ENCODE data around the gene PLPP3. TPM values are rescaled to one million over a fixed set of nuclear protein-coding genes. Genes with fewer than 3 reads are reported as not detected.
A peak's percentile ranks its signal among the peaks of the same experiment; 100 is the strongest.

PLPP3 gene
- polyA plus RNA-seq, 1 of the 3 experiments (the other 2 are of a cell fraction), result 32.2 TPM

GRCh38 chr1:56472860-56473259, 106.5 kb downstream of the PLPP3 start (continued):
- no peak for TF ChIP-seq TEAD4 (IDR thresholded peaks at IDR 0.05; ENCODE audit: borderline replicate concordance, insufficient read depth)
- TF ChIP-seq RAD21 (IDR thresholded peaks at IDR 0.05; ENCODE audit: low read length), result no peak
- TF ChIP-seq RXRA (IDR thresholded peaks at IDR 0.05; ENCODE audit: borderline replicate concordance, low read depth), result no peak
- TF ChIP-seq USF2 (IDR thresholded peaks at IDR 0.05; ENCODE audit: borderline replicate concordance, low read depth, low read length), result no peak
- TF ChIP-seq MEF2A (IDR thresholded peaks at IDR 0.05; ENCODE audit: borderline replicate concordance, low read depth), result no peak
- no peak for TF ChIP-seq RCOR1 (IDR thresholded peaks at IDR 0.05; ENCODE audit: low read length)
- no peak for TF ChIP-seq REST (IDR thresholded peaks at IDR 0.05; ENCODE audit: low read depth, low read length)

- WGBS (ENCODE audit: low lambda C conversion rate), result 73% methylated on average over 5 of the region's 5 CpGs
- Histone ChIP-seq H2AFZ (ENCODE audit: low read depth) (no peak overlapping the region), H4K20me1 (ENCODE audit: insufficient read depth) (no peaks in the 10 kb centered on the region), H3K4me2 (no peak overlapping the region), H3K9ac (no peak overlapping the region), H3F3A (replicated peaks; ENCODE audit: insufficient read depth) (no peaks in the 10 kb centered on the region), H3K4me1 (ENCODE audit: control insufficient read depth in 1 of 2, insufficient read depth in 2 of 2, low read depth in 1 of 2, low read length in 1 of 2) (no peaks in the 10 kb centered on the region), H3K36me3 (replicated peaks in 1 of 2; ENCODE audit: control insufficient read depth in 1 of 2, insufficient read depth in 2 of 2, low read length in 1 of 2) (no peaks in the 10 kb centered on the region), H3K79me2 (ENCODE audit: insufficient read depth) (no peaks in the 10 kb centered on the region), H3K27me3 (ENCODE audit: insufficient read depth) (no peaks in the 10 kb centered on the region), H3K27ac (ENCODE audit: low read depth in 2 of 2, low read length in 1 of 2) (no peak overlapping the region), H3K9me3 (no peaks in the 10 kb centered on the region), H3K4me3 (ENCODE audit: low read depth in 2 of 2, low read length in 1 of 2) (no peak overlapping the region), H3K9me2 (no peaks in the 10 kb centered on the region)
- POLR2A ChIA-PET, result no interaction called here
- CTCF ChIA-PET, result no interaction called here
- DNase-seq, result no peak
- TF ChIP-seq SIN3A (IDR thresholded peaks at IDR 0.05; ENCODE audit: borderline replicate concordance, low read depth, low read length) (no peak), FOXM1 (IDR thresholded peaks at IDR 0.05; ENCODE audit: low read depth) (no peak), YY1 (IDR thresholded peaks at IDR 0.05; ENCODE audit: low read depth) (no peak), ZBTB33 (IDR thresholded peaks at IDR 0.05; ENCODE audit: borderline replicate concordance, low read depth) (no peak), PBX3 (IDR thresholded peaks at IDR 0.05) (peak; percentile 21; the same call in 1 of the 2 replicates), POLR2AphosphoS5 (IDR thresholded peaks at IDR 0.05; ENCODE audit: low read depth, low read length) (no peak), USF2 (IDR thresholded peaks at IDR 0.05; ENCODE audit: borderline replicate concordance, low read depth, low read length) (no peak), TCF12 (IDR thresholded peaks at IDR 0.05) (no peak)
Observed at GRCh38 chr1:56469640-56470371, 109.6 kb downstream of the PLPP3 start.

Data from SK-N-SH (cell line).